Amygdala (tissue), 56 donors: ENCODE data around the gene SLC12A3.

Source experiments
- DNase-seq, 56 donors: peaks; one replicate each; lab custom pipeline; 2025; lab: John Stamatoyannopoulos, UW

SLC12A3 gene

GRCh38 chr16:56864960-56865359 lies at the start of gene SLC12A3:
Gene SLC12A3 (plus strand): TSS chr16:56865207. CDS start chr16:56865236, 29 bp downstream.
- DNase-seq = no peak

- peak in 17 of 56 donors; percentile 5 to 59 (median 18) for DNase-seq
Observed at GRCh38 chr16:56815721-56816120, 49.3 kb upstream of the SLC12A3 start.

- no peak for DNase-seq
Observed at GRCh38 chr16:56817056-56817455, 48.0 kb upstream of the SLC12A3 start.

- DNase-seq = no peak
Observed at GRCh38 chr16:56817938-56818337, 47.1 kb upstream of the SLC12A3 start.

- DNase-seq = no peak
Observed at GRCh38 chr16:56823081-56823733, 41.8 kb upstream of the SLC12A3 start.

GRCh38 chr16:56824331-56824730 lies 40.7 kb upstream of the SLC12A3 start:
- peak in 19 of 56 donors; percentile 7 to 65 (median 32) for DNase-seq

GRCh38 chr16:56824804-56825203 lies 40.2 kb upstream of the SLC12A3 start:
- no peak for DNase-seq

- DNase-seq = no peak
Observed at GRCh38 chr16:56825826-56826225, 39.2 kb upstream of the SLC12A3 start.

GRCh38 chr16:56828647-56829046 lies 36.4 kb upstream of the SLC12A3 start:
- no peak for DNase-seq

- DNase-seq = no peak
Observed at GRCh38 chr16:56830669-56831068, 34.3 kb upstream of the SLC12A3 start.

- no peak for DNase-seq
Observed at GRCh38 chr16:56832768-56833167, 32.2 kb upstream of the SLC12A3 start.

- no peak for DNase-seq
Observed at GRCh38 chr16:56833243-56833970, 31.6 kb upstream of the SLC12A3 start.

GRCh38 chr16:56835320-56835719 lies 29.7 kb upstream of the SLC12A3 start:
- no peak for DNase-seq

GRCh38 chr16:56836410-56837230 lies 28.4 kb upstream of the SLC12A3 start:
- no peak for DNase-seq

GRCh38 chr16:56838622-56839337 lies 26.2 kb upstream of the SLC12A3 start:
- no peak for DNase-seq

- no peak for DNase-seq
Observed at GRCh38 chr16:56841233-56841632, 23.8 kb upstream of the SLC12A3 start.

GRCh38 chr16:56841659-56842058 lies 23.3 kb upstream of the SLC12A3 start:
- no peak for DNase-seq

- no peak for DNase-seq
Observed at GRCh38 chr16:56842133-56842532, 22.9 kb upstream of the SLC12A3 start.

GRCh38 chr16:56844056-56844455 lies 21.0 kb upstream of the SLC12A3 start:
- no peak for DNase-seq

- peak in 1 of 56 donors; percentile 21 for DNase-seq
Observed at GRCh38 chr16:56847173-56847910, 17.7 kb upstream of the SLC12A3 start.
